ENCODE data around the gene PAPPA.

PAPPA gene

DNA sequence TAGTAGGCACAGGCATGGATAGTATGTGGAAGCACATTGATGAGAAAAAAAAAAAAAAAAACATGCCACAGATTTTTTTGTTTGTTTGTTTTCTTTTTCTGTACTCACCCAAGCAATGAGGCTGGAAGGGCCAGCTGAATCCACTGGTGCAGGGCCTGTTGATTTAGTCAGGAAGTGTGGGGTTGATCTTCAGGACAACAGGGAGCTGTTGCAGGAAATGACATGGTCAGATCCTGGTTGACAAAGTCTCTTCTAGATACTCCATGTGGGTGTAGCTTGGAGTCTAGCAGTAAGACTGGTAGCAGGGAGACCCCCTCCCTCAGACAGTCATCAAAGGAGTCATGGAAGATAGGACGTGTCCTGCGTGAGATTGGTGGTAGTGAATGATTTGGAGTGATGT is 191.8 kb downstream of the PAPPA start:
- DNase-seq (ENCODE audit: low spot score) = no peak

GRCh38 chr9:116345817-116346216 is 192.2 kb downstream of the PAPPA start:
- DNase-seq (ENCODE audit: low spot score) = no peak

- DNase-seq (ENCODE audit: low spot score) = no peak
Measured at GRCh38 chr9:116349684-116350083, 196.1 kb downstream of the PAPPA start.

GRCh38 chr9:116350213-116350612 is 196.6 kb downstream of the PAPPA start:
- no peak for DNase-seq (ENCODE audit: low spot score)

- no peak for DNase-seq (ENCODE audit: low spot score)
Measured at GRCh38 chr9:116352958-116353357, 199.4 kb downstream of the PAPPA start.

DNA sequence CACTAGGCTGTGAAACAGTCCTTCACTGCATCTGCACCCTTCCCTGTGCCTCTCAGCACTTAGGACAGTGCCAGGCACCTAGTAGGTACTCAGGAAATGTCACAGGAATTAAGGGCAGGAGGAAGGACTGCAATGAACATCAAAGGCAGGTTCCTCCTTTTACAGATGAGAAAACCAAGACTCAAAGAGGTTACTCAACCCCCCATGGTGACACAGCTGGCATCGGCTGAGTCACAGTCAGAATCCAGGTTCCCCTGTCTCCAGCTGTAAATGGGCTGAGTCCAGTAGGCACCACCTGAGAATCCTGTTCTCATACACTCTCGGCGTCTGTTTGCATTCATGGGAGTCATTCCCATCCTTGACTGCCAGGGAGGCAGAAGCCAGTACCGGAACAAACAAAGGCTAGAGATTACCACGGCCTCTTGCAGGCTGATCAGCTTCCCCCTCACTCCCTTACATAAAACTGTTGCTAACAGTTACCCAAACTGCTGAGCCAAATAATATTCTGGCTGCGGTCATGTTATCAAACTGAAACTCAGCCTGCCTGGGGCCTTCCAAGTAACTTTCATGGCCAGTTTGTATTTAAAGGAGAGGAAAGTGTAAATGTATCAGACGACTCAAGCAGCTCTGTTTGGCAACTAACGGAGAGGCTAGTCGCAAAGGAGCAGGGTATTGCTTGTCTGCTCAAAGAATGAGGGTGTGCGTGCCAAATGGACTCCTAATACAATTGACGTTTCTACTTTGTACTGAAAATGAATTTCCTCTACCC is 201.7 kb downstream of the PAPPA start:
- DNase-seq (ENCODE audit: low spot score) = no peak

- DNase-seq (ENCODE audit: low spot score) = no peak
Measured at GRCh38 chr9:116358251-116358650, 204.7 kb downstream of the PAPPA start.

- no peak for DNase-seq (ENCODE audit: low spot score)
Measured at GRCh38 chr9:116360016-116360415, 206.4 kb downstream of the PAPPA start.

- no peak for DNase-seq (ENCODE audit: low spot score)
Measured at GRCh38 chr9:116360989-116361388, 207.4 kb downstream of the PAPPA start.

DNA sequence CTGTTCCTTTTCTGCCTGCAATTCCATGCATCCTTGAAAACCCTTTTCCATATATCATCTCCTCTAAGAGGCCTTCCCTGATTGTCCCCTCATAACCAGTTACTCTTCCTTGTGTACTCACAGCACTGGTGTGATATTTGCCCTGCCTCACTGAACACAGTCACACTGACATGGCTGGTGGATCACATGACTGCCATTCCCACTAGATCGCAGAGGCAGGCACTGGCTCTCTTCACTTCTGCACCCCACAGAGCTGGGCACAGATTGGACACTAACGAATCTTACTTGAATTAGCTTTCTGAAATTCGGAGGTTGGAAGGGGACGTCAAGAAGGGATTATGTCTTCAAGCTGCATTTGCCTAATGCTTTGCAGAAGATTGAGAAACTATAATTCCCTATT is 208.0 kb downstream of the PAPPA start:
- no peak for DNase-seq (ENCODE audit: low spot score)

DNA sequence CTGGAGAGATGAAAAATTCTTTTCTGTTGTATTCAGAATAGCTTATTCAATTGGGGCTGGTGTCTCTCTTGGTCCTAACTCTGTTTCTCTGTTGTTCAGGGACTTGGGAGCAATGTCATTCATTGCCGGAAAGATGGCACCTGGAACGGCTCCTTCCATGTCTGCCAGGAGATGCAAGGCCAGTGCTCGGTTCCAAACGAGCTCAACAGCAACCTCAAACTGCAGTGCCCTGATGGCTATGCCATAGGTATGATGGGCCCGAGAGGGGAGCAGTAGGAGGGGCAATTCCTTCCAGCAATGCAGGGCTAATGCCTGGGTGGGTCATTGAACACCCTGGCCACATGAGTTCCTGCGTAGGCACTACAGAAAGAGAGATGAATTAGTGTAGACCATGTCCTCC is 208.9 kb downstream of the PAPPA start:
- no peak for DNase-seq (ENCODE audit: low spot score)

- no peak for DNase-seq (ENCODE audit: low spot score)
Measured at GRCh38 chr9:116365056-116365471, 211.5 kb downstream of the PAPPA start.

GRCh38 chr9:116366241-116366640 is 212.7 kb downstream of the PAPPA start:
- DNase-seq (ENCODE audit: low spot score) = no peak

DNA sequence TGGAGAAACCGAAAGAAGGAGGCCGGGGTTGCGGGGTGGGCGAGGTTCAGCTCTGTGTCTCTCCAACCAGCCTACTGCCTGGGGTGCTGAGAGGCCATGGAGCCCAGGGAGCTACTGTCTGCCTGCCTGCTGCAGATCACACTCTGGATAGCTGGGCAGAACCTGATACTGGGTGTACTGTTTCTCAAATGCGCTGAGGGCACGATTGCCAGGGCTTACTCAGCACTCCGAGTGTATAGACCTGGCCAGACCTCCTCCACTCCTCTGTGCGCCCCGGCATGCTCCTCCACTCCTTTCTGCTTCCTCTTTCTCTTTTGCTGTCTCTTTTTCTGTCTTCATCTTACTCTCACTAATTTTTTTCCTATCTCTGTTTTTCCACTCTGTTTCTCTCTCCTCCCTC is 215.1 kb downstream of the PAPPA start:
- DNase-seq (ENCODE audit: low spot score) = no peak

- DNase-seq (ENCODE audit: low spot score) = no peak
Measured at GRCh38 chr9:116369706-116370105, 216.1 kb downstream of the PAPPA start.

- no peak for DNase-seq (ENCODE audit: low spot score)
Measured at GRCh38 chr9:116370556-116370955, 217.0 kb downstream of the PAPPA start.

GRCh38 chr9:116372081-116372673 is 218.6 kb downstream of the PAPPA start:
- DNase-seq (ENCODE audit: low spot score) = no peak

- DNase-seq (ENCODE audit: low spot score) = no peak
Measured at GRCh38 chr9:116372786-116373185, 219.2 kb downstream of the PAPPA start.

GRCh38 chr9:116377179-116377798 is 223.7 kb downstream of the PAPPA start:
- DNase-seq (ENCODE audit: low spot score) = no peak

- DNase-seq (ENCODE audit: low spot score) = no peak
Measured at GRCh38 chr9:116378873-116379272, 225.3 kb downstream of the PAPPA start.

DNA sequence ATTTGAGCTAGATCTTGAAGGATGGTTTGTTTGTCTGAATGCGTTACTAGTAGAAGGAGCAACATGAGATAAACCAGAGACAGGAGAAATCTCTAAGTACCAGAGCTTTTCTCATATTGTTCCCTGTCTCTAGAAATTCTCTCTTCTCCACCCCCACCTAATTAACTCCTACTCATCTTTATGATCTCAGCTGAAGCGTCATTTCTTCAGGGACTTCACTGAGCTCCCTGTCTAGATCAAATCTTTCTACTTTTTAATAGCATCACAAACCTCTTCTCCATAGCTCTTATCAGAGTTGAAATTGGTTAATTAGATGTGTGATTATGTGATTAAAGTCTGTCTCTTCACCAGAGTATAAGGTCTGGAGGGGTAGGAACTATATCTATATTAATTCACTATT is 226.2 kb downstream of the PAPPA start:
- DNase-seq (ENCODE audit: low spot score) = no peak

- no peak for DNase-seq (ENCODE audit: low spot score)
Measured at GRCh38 chr9:116380496-116380995, 227.0 kb downstream of the PAPPA start.

GRCh38 chr9:116381350-116381749 is 227.8 kb downstream of the PAPPA start:
- DNase-seq (ENCODE audit: low spot score) = no peak
